KOPT-K1 (cell line): ENCODE results near the gene PJA1.

Source experiments
- H3K27ac ChIP-seq: fragments of 200-600 bp; sonication (generic); 2 replicates; pipeline ENCODE4 v1.5.1; 2016; ENCODE audit warnings: antibody characterized with exemption, mild to moderate bottlenecking, low read depth, low read length; ENCODE audit not compliant: poor library complexity, severe bottlenecking
- H3K36me3 ChIP-seq: fragments of 200-600 bp; sonication (generic); 2 replicates; pipeline ENCODE4 v1.5.1; 2017; ENCODE audit warnings: antibody characterized with exemption, mild to moderate bottlenecking, low read length, moderate library complexity; ENCODE audit not compliant: insufficient read depth
- H3K9me3 ChIP-seq: fragments of 200-600 bp; sonication (generic); 2 replicates; pipeline ENCODE4 v1.5.1; 2017; ENCODE audit warnings: antibody characterized with exemption, low read length, mild to moderate bottlenecking; ENCODE audit not compliant: insufficient read depth, poor library complexity, severe bottlenecking

Gene PJA1

GRCh38 chrX:69179380-69179911 is 14.2 kb upstream of the PJA1 start:
- Histone ChIP-seq H3K27ac (no peak overlapping the region), H3K36me3 (no peaks in the 10 kb centered on the region)

GRCh38 chrX:69178592-69178991 is 13.3 kb upstream of the PJA1 start:
- no peaks in the 10 kb centered on the region for H3K9me3 ChIP-seq
- no peak overlapping the region for H3K27ac ChIP-seq
- H3K36me3 ChIP-seq: no peaks in the 10 kb centered on the region

More at GRCh38 chrX:69179380-69179911, 14.2 kb upstream of the PJA1 start:
- no peaks in the 10 kb centered on the region for H3K9me3 ChIP-seq

- no peaks in the 10 kb centered on the region for H3K36me3 ChIP-seq
Measured at GRCh38 chrX:69177511-69178162, 12.4 kb upstream of the PJA1 start.

GRCh38 chrX:69176053-69176452 is 10.8 kb upstream of the PJA1 start:
- no peak overlapping the region for H3K27ac ChIP-seq

More at GRCh38 chrX:69177511-69178162, 12.4 kb upstream of the PJA1 start:
- H3K9me3 ChIP-seq: no peaks in the 10 kb centered on the region
- no peak overlapping the region for H3K27ac ChIP-seq

GRCh38 chrX:69173906-69174305 is 8.7 kb upstream of the PJA1 start:
- H3K27ac ChIP-seq: no peak overlapping the region
- no peaks in the 10 kb centered on the region for H3K36me3 ChIP-seq
- H3K9me3 ChIP-seq: no peaks in the 10 kb centered on the region

More at GRCh38 chrX:69176053-69176452, 10.8 kb upstream of the PJA1 start:
- Histone ChIP-seq H3K36me3 (no peaks in the 10 kb centered on the region), H3K9me3 (no peaks in the 10 kb centered on the region)

- H3K27ac ChIP-seq: no peak overlapping the region
- no peaks in the 10 kb centered on the region for H3K9me3 ChIP-seq
- no peaks in the 10 kb centered on the region for H3K36me3 ChIP-seq
Measured at GRCh38 chrX:69172937-69173336, 7.7 kb upstream of the PJA1 start.

GRCh38 chrX:69170319-69170718 is 5.1 kb upstream of the PJA1 start:
- no peak overlapping the region for H3K27ac ChIP-seq
- no peaks in the 10 kb centered on the region for H3K9me3 ChIP-seq
- H3K36me3 ChIP-seq: no peaks in the 10 kb centered on the region

GRCh38 chrX:69163936-69164741 is 1.1 kb downstream of the PJA1 start:
- Histone ChIP-seq H3K27ac (no peak overlapping the region), H3K9me3 (no peaks in the 10 kb centered on the region), H3K36me3 (no peaks in the 10 kb centered on the region)

- Histone ChIP-seq H3K36me3 (no peaks in the 10 kb centered on the region), H3K27ac (no peak overlapping the region), H3K9me3 (no peaks in the 10 kb centered on the region)
Measured at GRCh38 chrX:69162361-69162865, 2.8 kb downstream of the PJA1 start.

GRCh38 chrX:69161786-69162349 is 3.4 kb downstream of the PJA1 start:
- H3K27ac ChIP-seq: no peak overlapping the region
- H3K9me3 ChIP-seq: no peaks in the 10 kb centered on the region
- no peaks in the 10 kb centered on the region for H3K36me3 ChIP-seq

GRCh38 chrX:69161371-69161770 is 3.9 kb downstream of the PJA1 start:
- Histone ChIP-seq H3K9me3 (no peaks in the 10 kb centered on the region), H3K27ac (no peak overlapping the region), H3K36me3 (no peaks in the 10 kb centered on the region)

- no peaks in the 10 kb centered on the region for H3K36me3 ChIP-seq
- no peaks in the 10 kb centered on the region for H3K9me3 ChIP-seq
- H3K27ac ChIP-seq: no peak overlapping the region
Measured at GRCh38 chrX:69158166-69158980, 6.9 kb downstream of the PJA1 start.

- Histone ChIP-seq H3K36me3 (no peaks in the 10 kb centered on the region), H3K9me3 (no peaks in the 10 kb centered on the region)
Measured at GRCh38 chrX:69156638-69157037, 8.6 kb downstream of the PJA1 start.

GRCh38 chrX:69155786-69156520 is 9.3 kb downstream of the PJA1 start:
- no peak overlapping the region for H3K27ac ChIP-seq
- H3K36me3 ChIP-seq: no peaks in the 10 kb centered on the region
- no peaks in the 10 kb centered on the region for H3K9me3 ChIP-seq

More at GRCh38 chrX:69156638-69157037, 8.6 kb downstream of the PJA1 start:
- no peak overlapping the region for H3K27ac ChIP-seq
